Natural killer cell (primary cell): ENCODE results near the gene VPS13A. TPM values are rescaled to one million over a fixed set of nuclear protein-coding genes. Genes with fewer than 3 reads are reported as not detected.

Experiments used
- ATAC-seq, 3 donors: fragments of 150-1000 bp in 2 of 3; fragments of 200-7000 bp in 1 of 3; cut with Tn5 transposase; 1 replicate in 1 of 3; 2 replicates in 2 of 3; pipeline ENCODE4 v1.10.0; 2021; ENCODE audit warnings: mild to moderate bottlenecking in 2 of 3, moderate library complexity in 2 of 3
- DNase-seq, 2 donors: peaks; one replicate each; pipeline versions ENCODE4 v3.0.0 to v3.0.0-alpha.2; 2013 to 2021; ENCODE audit warnings: mixed read lengths in 1 of 2
- H3K27ac ChIP-seq: one replicate; pipeline ENCODE4 v1.5.1; 2013; ENCODE audit warnings: mild to moderate bottlenecking, low read length
- H3K27me3 ChIP-seq: one replicate; pipeline ENCODE4 v1.6.1; 2013; ENCODE audit warnings: low read length; ENCODE audit not compliant: control insufficient read depth, insufficient read depth
- H3K36me3 ChIP-seq: one replicate; pipeline ENCODE4 v1.6.1; 2013; ENCODE audit warnings: low read length; ENCODE audit not compliant: control insufficient read depth, insufficient read depth
- H3K4me1 ChIP-seq: one replicate; pipeline ENCODE4 v1.6.1; 2013; ENCODE audit warnings: low read length; ENCODE audit not compliant: control insufficient read depth, insufficient read depth
- H3K4me3 ChIP-seq: one replicate; pipeline ENCODE4 v1.5.1; 2013; ENCODE audit warnings: low read length
- H3K9me3 ChIP-seq: one replicate; pipeline ENCODE4 v1.6.1; 2013; ENCODE audit warnings: low read length; ENCODE audit not compliant: control insufficient read depth, insufficient read depth
- H3K27ac Mint-ChIP-seq, 2 donors: one replicate each; pipeline ENCODE4 v1.8.0; 2022; ENCODE audit warnings: mild to moderate bottlenecking in 2 of 2, mixed read lengths in 2 of 2, moderate library complexity in 1 of 2
- H3K27me3 Mint-ChIP-seq, 2 donors: one replicate each; pipeline ENCODE4 v1.8.0; 2022; ENCODE audit warnings: low read depth in 2 of 2, mixed read lengths in 2 of 2
- H3K36me3 Mint-ChIP-seq: one replicate; pipeline ENCODE4 v1.8.0; 2022; ENCODE audit warnings: mixed read lengths
- H3K4me1 Mint-ChIP-seq, 2 donors: one replicate each; pipeline ENCODE4 v1.8.0; 2022; ENCODE audit warnings: mixed read lengths in 2 of 2
- H3K4me3 Mint-ChIP-seq: one replicate; pipeline ENCODE4 v1.8.0; 2022; ENCODE audit warnings: mild to moderate bottlenecking, moderate library complexity, mixed read lengths
- H3K9me3 Mint-ChIP-seq, 2 donors: one replicate each; pipeline ENCODE4 v1.8.0; 2022; ENCODE audit warnings: mixed read lengths in 2 of 2
- WGBS: methylation state at CpG from one replicate; pipeline ENCODE4 v1.1.7; 2013; ENCODE audit warnings: missing lambda C conversion rate; ENCODE audit not compliant: insufficient coverage; 5-methylcytosine and 5-hydroxymethylcytosine counted together
- intact Hi-C: fragments of 100-400 bp; cut with micrococcal nuclease; formaldehyde crosslinking; loops from one replicate; pipeline ENCODE4 v1.14.2; 2022
- total RNA-seq, 4 donors: library from RNA; stranded (reverse); fragments of 120-200 nt in 1 of 4; gene quantifications; one replicate each; pipeline versions ENCODE4 v1.2.3 to v1.2.4, GENCODE V29; 2013 to 2022
- TF ChIP-seq, protein P1 (sequence below): fragments of 200-600 bp; IDR thresholded peaks from one replicate; pipeline ENCODE4 v1.8.0; 2022; ENCODE audit warnings: antibody characterized with exemption

VPS13A gene
- total RNA-seq, 3 donors from 2014 or later (not counting 1 experiment from before 2014, with no cell fraction given) = 54.7 to 74.2 (median 70.4) TPM

GRCh38 chr9:77271023-77271690 lies 93.8 kb downstream of the VPS13A start:
- Mint-ChIP-seq H3K36me3 (peaks cover 16% of the 10 kb centered on the region), H3K9me3 (peaks cover 0 to 2% of the 10 kb centered on the region in 2 donors), H3K27me3 (no peaks in the 10 kb centered on the region), H3K4me3 (no peak overlapping the region), H3K4me1 (no peaks in the 10 kb centered on the region), H3K27ac (no peak overlapping the region)
- H3K4me1 ChIP-seq = no peaks in the 10 kb centered on the region
- H3K9me3 ChIP-seq = no peaks in the 10 kb centered on the region
- no peak overlapping the region for H3K4me3 ChIP-seq
- intact Hi-C loops = no loop called here
- ATAC-seq = no peak
- H3K36me3 ChIP-seq = peaks cover 8% of the 10 kb centered on the region
- DNase-seq = no peak
- TF ChIP-seq, protein P1, sequence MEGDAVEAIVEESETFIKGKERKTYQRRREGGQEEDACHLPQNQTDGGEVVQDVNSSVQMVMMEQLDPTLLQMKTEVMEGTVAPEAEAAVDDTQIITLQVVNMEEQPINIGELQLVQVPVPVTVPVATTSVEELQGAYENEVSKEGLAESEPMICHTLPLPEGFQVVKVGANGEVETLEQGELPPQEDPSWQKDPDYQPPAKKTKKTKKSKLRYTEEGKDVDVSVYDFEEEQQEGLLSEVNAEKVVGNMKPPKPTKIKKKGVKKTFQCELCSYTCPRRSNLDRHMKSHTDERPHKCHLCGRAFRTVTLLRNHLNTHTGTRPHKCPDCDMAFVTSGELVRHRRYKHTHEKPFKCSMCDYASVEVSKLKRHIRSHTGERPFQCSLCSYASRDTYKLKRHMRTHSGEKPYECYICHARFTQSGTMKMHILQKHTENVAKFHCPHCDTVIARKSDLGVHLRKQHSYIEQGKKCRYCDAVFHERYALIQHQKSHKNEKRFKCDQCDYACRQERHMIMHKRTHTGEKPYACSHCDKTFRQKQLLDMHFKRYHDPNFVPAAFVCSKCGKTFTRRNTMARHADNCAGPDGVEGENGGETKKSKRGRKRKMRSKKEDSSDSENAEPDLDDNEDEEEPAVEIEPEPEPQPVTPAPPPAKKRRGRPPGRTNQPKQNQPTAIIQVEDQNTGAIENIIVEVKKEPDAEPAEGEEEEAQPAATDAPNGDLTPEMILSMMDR = no peak
- no peaks in the 10 kb centered on the region for H3K27me3 ChIP-seq
- H3K27ac ChIP-seq = no peak overlapping the region
- WGBS = no CpG with 5 or more reads among the region's 1 CpG

DNA sequence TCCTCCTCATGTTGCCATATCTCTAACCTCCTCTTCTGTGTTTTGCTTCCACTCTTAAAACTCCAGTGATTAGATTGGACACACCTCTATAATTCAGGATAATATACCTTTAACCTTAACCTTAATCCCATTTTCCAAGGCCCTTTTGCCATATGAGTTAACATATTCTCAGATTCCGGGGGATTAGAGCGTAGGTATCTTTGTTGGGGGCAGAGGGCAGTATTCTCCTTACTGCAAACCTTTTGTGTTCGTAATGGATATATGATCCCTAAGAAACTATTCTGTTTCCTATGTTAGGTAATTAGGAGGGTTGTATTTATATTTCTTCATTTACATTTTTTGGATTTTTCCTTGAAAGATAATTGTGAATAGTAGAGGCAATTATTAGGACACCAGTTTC lies 99.5 kb downstream of the VPS13A start:
- ATAC-seq (no peak), DNase-seq (no peak)
- Histone ChIP-seq H3K27me3 (no peaks in the 10 kb centered on the region), H3K4me3 (no peak overlapping the region), H3K9me3 (no peaks in the 10 kb centered on the region), H3K27ac (no peak overlapping the region), H3K36me3 (peaks cover 14% of the 10 kb centered on the region), H3K4me1 (no peaks in the 10 kb centered on the region)
- Mint-ChIP-seq H3K4me1 (no peaks in the 10 kb centered on the region), H3K36me3 (peaks cover 7% of the 10 kb centered on the region), H3K27ac (no peak overlapping the region), H3K27me3 (no peaks in the 10 kb centered on the region), H3K9me3 (no peaks in the 10 kb centered on the region), H3K4me3 (no peak overlapping the region)
- intact Hi-C loops = no loop called here
- TF ChIP-seq, protein P1 = no peak
- 81% methylated on average over 3 of the region's 3 CpGs for WGBS

DNA sequence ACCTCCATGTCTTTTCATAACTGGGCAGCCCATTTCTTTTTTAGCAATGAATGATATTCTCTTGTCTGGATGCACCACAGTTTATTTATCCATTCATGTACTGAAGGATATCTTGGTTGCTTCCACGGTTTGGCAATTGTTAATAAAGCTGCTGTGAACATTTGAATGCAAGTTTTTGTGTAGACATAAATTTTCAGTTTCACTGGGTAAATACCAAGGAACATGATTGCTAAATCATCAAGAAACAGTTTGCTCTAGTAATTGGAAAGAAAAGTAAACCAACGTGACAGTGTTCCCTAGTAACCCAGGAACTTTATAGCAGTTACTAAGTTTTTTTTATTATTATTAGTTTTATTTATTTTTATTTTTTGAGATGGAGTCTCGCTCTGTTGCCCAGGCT lies 100.4 kb downstream of the VPS13A start:
- no peaks in the 10 kb centered on the region for H3K27me3 Mint-ChIP-seq
- H3K27ac Mint-ChIP-seq = no peak overlapping the region
- Histone ChIP-seq H3K9me3 (no peaks in the 10 kb centered on the region), H3K36me3 (peaks cover 19% of the 10 kb centered on the region), H3K27me3 (no peaks in the 10 kb centered on the region), H3K4me1 (no peaks in the 10 kb centered on the region), H3K4me3 (no peak overlapping the region), H3K27ac (no peak overlapping the region)
- WGBS = 91% methylated on average over 1 of the region's 3 CpGs
- no peaks in the 10 kb centered on the region for H3K4me1 Mint-ChIP-seq
- ATAC-seq (no peak), DNase-seq (no peak)
- no peak overlapping the region for H3K4me3 Mint-ChIP-seq
- TF ChIP-seq, protein P1 = no peak
- no peaks in the 10 kb centered on the region for H3K9me3 Mint-ChIP-seq
- intact Hi-C loops = no loop called here
- H3K36me3 Mint-ChIP-seq = peaks cover 7% of the 10 kb centered on the region

- Mint-ChIP-seq H3K27me3 (no peaks in the 10 kb centered on the region), H3K9me3 (peaks cover 8 to 11% of the 10 kb centered on the region in 2 donors), H3K4me3 (no peak overlapping the region), H3K36me3 (peaks cover 12% of the 10 kb centered on the region), H3K4me1 (no peaks in the 10 kb centered on the region), H3K27ac (no peak overlapping the region)
- H3K9me3 ChIP-seq = no peaks in the 10 kb centered on the region
- no peaks in the 10 kb centered on the region for H3K27me3 ChIP-seq
- TF ChIP-seq, protein P1 = no peak
- H3K4me1 ChIP-seq = no peaks in the 10 kb centered on the region
- H3K36me3 ChIP-seq = peaks cover 14% of the 10 kb centered on the region
- intact Hi-C loops = no loop called here
- H3K4me3 ChIP-seq = no peak overlapping the region
- H3K27ac ChIP-seq = no peak overlapping the region
- WGBS = 98% methylated on average over 2 of the region's 2 CpGs
- ATAC-seq = no peak
- DNase-seq = no peak
These were observed 106.7 kb downstream of the VPS13A start for GRCh38 chr9:77283991-77284390.
